Sigmoid colon (tissue), 4 donors: ENCODE data around the gene RBM23.

ENCODE experiments used
- EP300 ChIP-seq, 4 donors: sonication (generic); formaldehyde crosslinking; IDR thresholded peaks; one replicate each; pipeline ENCODE4 v1.6.1; 2017; ENCODE audit warnings: antibody characterized with exemption in 4 of 4
- TF ChIP-seq, protein P1 (sequence below), 4 experiments: fragments of 450-650 bp in 3 of 4; fragments of 200-600 bp in 1 of 4; IDR thresholded peaks; one replicate each; pipeline ENCODE4 v1.5.1; 2016 to 2019; ENCODE audit warnings: antibody characterized with exemption in 4 of 4, mild to moderate bottlenecking in 3 of 4, moderate library complexity in 2 of 4

DNA sequence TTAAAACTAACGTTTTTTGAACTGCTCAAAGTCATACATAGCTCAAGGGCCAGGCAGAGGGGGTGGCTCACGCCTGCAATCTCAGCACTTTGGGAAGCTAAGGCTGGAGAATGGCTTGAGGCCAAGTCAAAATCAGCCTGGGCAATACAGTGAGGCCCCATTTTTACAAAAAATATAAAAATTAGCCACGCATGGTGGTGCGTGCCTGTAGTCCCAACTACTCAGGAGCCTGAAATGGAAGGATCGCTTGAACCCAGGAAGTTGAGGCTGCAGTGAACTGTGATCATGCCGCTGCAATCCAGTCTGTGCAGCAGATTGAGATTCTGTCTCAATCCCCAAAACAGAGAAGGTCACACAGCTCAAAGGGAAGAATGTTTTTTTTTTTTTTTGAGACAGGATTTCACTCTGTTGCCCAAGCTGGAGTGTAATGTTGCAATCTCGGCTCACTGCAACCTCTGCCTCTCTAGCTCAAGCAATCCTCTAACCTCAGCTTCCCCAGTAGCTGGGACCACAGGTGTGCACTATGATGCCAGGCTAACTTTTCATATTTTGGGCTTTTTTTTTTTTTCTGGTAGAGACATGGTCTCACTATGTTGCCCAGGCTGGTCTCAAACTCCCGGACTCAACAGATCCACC lies 2.9 kb downstream of the RBM23 start:
- TF ChIP-seq, protein P1, sequence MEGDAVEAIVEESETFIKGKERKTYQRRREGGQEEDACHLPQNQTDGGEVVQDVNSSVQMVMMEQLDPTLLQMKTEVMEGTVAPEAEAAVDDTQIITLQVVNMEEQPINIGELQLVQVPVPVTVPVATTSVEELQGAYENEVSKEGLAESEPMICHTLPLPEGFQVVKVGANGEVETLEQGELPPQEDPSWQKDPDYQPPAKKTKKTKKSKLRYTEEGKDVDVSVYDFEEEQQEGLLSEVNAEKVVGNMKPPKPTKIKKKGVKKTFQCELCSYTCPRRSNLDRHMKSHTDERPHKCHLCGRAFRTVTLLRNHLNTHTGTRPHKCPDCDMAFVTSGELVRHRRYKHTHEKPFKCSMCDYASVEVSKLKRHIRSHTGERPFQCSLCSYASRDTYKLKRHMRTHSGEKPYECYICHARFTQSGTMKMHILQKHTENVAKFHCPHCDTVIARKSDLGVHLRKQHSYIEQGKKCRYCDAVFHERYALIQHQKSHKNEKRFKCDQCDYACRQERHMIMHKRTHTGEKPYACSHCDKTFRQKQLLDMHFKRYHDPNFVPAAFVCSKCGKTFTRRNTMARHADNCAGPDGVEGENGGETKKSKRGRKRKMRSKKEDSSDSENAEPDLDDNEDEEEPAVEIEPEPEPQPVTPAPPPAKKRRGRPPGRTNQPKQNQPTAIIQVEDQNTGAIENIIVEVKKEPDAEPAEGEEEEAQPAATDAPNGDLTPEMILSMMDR (IDR thresholded peaks at IDR 0.05): no peak
- no peak for TF ChIP-seq EP300 (IDR thresholded peaks at IDR 0.05)
